SK-N-SH treated with all-trans-retinoic acid at 6 μM for 48 hours (cell line): ENCODE measurements around the gene RASGEF1C.

Experiments
- ATAC-seq: fragments of 200-7000 bp; cut with Tn5 transposase; 3 replicates; pipeline ENCODE4 v1.9.1; 2020; ENCODE audit warnings: mild to moderate bottlenecking, moderate library complexity
- ARNTL ChIP-seq: fragments of 450-650 bp; formaldehyde crosslinking; IDR thresholded peaks from 2 replicates; pipeline ENCODE4 v1.5.0; 2020; ENCODE audit warnings: low read depth, mild to moderate bottlenecking, moderate library complexity, borderline replicate concordance
- CSDC2 ChIP-seq: fragments of 250-450 bp; sonication (Bioruptor Pico); IDR thresholded peaks from 2 replicates; pipeline ENCODE4 v1.5.0; 2020; ENCODE audit warnings: mild to moderate bottlenecking, moderate library complexity
- ESRRG ChIP-seq: fragments of 250-450 bp; sonication (Bioruptor Pico); IDR thresholded peaks from 2 replicates; pipeline ENCODE4 v1.6.1; 2021; ENCODE audit warnings: mild to moderate bottlenecking
- GLIS3 ChIP-seq: fragments of 250-450 bp; sonication (Bioruptor Pico); IDR thresholded peaks from 2 replicates; pipeline ENCODE4 v1.5.0; 2020; ENCODE audit warnings: mild to moderate bottlenecking, moderate library complexity
- ISL1 ChIP-seq: fragments of 250-450 bp; sonication (Bioruptor Pico); IDR thresholded peaks from 2 replicates; pipeline ENCODE4 v2.1.2; 2022; ENCODE audit warnings: mild to moderate bottlenecking, moderate library complexity
- OSR1 ChIP-seq: fragments of 250-450 bp; sonication (Bioruptor Pico); IDR thresholded peaks from 2 replicates; pipeline ENCODE4 v1.8.0; 2022; ENCODE audit warnings: moderate library complexity, mild to moderate bottlenecking, inconsistent platforms
- PATZ1 ChIP-seq: fragments of 250-450 bp; sonication (Bioruptor Pico); IDR thresholded peaks from 2 replicates; pipeline ENCODE4 v1.8.0; 2020; ENCODE audit warnings: mild to moderate bottlenecking, moderate library complexity, borderline replicate concordance
- PPARA ChIP-seq: fragments of 250-450 bp; sonication (Bioruptor Pico); IDR thresholded peaks from 2 replicates; pipeline ENCODE4 v1.5.0; 2020; ENCODE audit warnings: mild to moderate bottlenecking, borderline replicate concordance
- RARB ChIP-seq: fragments of 250-450 bp; sonication (Bioruptor Pico); IDR thresholded peaks from 2 replicates; pipeline ENCODE4 v1.8.0; 2021; ENCODE audit warnings: mild to moderate bottlenecking, moderate library complexity
- SNAI2 ChIP-seq: fragments of 250-450 bp; sonication (Bioruptor Pico); IDR thresholded peaks from 2 replicates; pipeline ENCODE4 v1.5.0; 2020; ENCODE audit warnings: mild to moderate bottlenecking, moderate library complexity
- TCF4 ChIP-seq: fragments of 250-450 bp; sonication (Bioruptor Pico); IDR thresholded peaks from 2 replicates; pipeline ENCODE4 v1.8.0; 2021; ENCODE audit warnings: mild to moderate bottlenecking, moderate library complexity, borderline replicate concordance
- TOX ChIP-seq: fragments of 250-450 bp; sonication (Bioruptor Pico); IDR thresholded peaks from 2 replicates; pipeline ENCODE4 v1.8.0; 2021; ENCODE audit warnings: mild to moderate bottlenecking, moderate library complexity, borderline replicate concordance
- ZFP3 ChIP-seq: fragments of 250-450 bp; sonication (Bioruptor Pico); IDR thresholded peaks from 2 replicates; pipeline ENCODE4 v1.5.0; 2020; ENCODE audit warnings: mild to moderate bottlenecking, moderate library complexity
- ZFP30 ChIP-seq: fragments of 450-650 bp; formaldehyde crosslinking; IDR thresholded peaks from 2 replicates; pipeline ENCODE4 v1.5.0; 2022; ENCODE audit warnings: mild to moderate bottlenecking, moderate library complexity
- ZNF565 ChIP-seq: fragments of 450-650 bp; formaldehyde crosslinking; conservative IDR thresholded peaks from 2 replicates; pipeline ENCODE4 v1.5.0; 2020; ENCODE audit warnings: low read depth, mild to moderate bottlenecking, moderate library complexity
- ZNF70 ChIP-seq: fragments of 450-650 bp; formaldehyde crosslinking; IDR thresholded peaks from 2 replicates; pipeline ENCODE4 v1.5.0; 2020; ENCODE audit warnings: mild to moderate bottlenecking, moderate library complexity
- ZNF8 ChIP-seq: fragments of 450-650 bp; formaldehyde crosslinking; IDR thresholded peaks from 2 replicates; pipeline ENCODE4 v1.5.0; 2020; ENCODE audit warnings: mild to moderate bottlenecking, moderate library complexity
- TF ChIP-seq, protein P1 (sequence below): fragments of 250-450 bp; sonication (Bioruptor Pico); IDR thresholded peaks from 2 replicates; pipeline ENCODE4 v1.8.0; 2021; ENCODE audit warnings: low read depth, mild to moderate bottlenecking, moderate library complexity, borderline replicate concordance
- TF ChIP-seq, protein P2 (sequence below): fragments of 250-450 bp; sonication (Bioruptor Pico); IDR thresholded peaks from 2 replicates; pipeline ENCODE4 v1.5.1; 2020; ENCODE audit warnings: low read depth, mild to moderate bottlenecking, moderate library complexity
- TF ChIP-seq, protein P3 (sequence below): fragments of 250-450 bp; sonication (Bioruptor Pico); IDR thresholded peaks from 2 replicates; pipeline ENCODE4 v1.5.0; 2020; ENCODE audit warnings: mild to moderate bottlenecking, moderate library complexity
- TF ChIP-seq, protein P4 (sequence below): fragments of 250-450 bp; sonication (Bioruptor Pico); IDR thresholded peaks from 2 replicates; pipeline ENCODE4 v1.5.1; 2021; ENCODE audit warnings: mild to moderate bottlenecking, moderate library complexity

The RASGEF1C gene

GRCh38 chr5:180136630-180137381 lies 72.2 kb downstream of the RASGEF1C start (continued):
- TF ChIP-seq ZFP30 = no peak
- TF ChIP-seq ZNF565 = no peak

DNA sequence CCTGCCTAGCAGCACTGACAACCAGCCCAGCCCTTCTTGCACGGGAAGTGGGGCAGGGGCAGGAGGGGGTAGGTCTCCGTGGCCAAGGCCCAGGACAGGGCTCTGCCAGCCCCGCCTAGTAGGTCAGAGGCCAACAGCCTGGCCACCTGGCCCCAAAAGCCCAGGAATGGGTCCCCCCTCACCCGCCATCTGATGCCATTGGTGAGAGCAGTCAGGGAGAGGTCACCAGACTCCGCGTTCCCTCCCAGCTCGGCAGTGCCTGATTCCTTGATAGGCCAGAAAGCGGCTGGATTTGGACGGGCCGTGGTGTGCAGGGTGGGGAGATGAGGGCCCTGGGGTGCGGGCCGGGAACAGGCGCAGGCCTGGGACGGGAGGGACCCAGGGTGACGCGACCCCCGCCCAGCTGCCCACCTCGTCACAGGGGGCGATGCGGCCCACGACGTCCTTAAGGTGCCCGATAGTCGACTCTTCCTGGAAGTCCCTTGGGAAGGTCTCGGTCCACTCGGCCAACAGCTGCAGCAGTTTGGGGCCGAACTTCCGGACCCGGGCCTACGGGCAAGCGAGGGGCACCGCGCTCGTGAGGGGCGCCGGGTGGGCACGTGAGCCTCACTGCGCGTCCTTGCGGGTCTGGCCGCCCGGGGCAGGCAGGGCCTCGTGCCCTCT lies 72.9 kb downstream of the RASGEF1C start:
- no peak for TF ChIP-seq ZNF70 (CRISPR knock-in tag)
- TF ChIP-seq CSDC2 = no peak
- TF ChIP-seq ZFP3 = no peak
- no peak for TF ChIP-seq ZNF565
- TF ChIP-seq, protein P1, sequence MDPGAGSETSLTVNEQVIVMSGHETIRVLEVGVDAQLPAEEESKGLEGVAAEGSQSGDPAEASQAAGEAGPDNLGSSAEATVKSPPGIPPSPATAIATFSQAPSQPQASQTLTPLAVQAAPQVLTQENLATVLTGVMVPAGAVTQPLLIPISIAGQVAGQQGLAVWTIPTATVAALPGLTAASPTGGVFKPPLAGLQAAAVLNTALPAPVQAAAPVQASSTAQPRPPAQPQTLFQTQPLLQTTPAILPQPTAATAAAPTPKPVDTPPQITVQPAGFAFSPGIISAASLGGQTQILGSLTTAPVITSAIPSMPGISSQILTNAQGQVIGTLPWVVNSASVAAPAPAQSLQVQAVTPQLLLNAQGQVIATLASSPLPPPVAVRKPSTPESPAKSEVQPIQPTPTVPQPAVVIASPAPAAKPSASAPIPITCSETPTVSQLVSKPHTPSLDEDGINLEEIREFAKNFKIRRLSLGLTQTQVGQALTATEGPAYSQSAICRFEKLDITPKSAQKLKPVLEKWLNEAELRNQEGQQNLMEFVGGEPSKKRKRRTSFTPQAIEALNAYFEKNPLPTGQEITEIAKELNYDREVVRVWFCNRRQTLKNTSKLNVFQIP = no peak
- no peak for TF ChIP-seq ZNF8 (CRISPR knock-in tag)
- TF ChIP-seq TCF4 (CRISPR knock-in tag) = no peak
- TF ChIP-seq ARNTL (CRISPR knock-in tag) = no peak
- TF ChIP-seq, protein P2, sequence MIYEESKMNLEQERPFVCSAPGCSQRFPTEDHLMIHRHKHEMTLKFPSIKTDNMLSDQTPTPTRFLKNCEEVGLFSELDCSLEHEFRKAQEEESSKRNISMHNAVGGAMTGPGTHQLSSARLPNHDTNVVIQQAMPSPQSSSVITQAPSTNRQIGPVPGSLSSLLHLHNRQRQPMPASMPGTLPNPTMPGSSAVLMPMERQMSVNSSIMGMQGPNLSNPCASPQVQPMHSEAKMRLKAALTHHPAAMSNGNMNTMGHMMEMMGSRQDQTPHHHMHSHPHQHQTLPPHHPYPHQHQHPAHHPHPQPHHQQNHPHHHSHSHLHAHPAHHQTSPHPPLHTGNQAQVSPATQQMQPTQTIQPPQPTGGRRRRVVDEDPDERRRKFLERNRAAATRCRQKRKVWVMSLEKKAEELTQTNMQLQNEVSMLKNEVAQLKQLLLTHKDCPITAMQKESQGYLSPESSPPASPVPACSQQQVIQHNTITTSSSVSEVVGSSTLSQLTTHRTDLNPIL (CRISPR knock-in tag) = no peak
- TF ChIP-seq, protein P3, sequence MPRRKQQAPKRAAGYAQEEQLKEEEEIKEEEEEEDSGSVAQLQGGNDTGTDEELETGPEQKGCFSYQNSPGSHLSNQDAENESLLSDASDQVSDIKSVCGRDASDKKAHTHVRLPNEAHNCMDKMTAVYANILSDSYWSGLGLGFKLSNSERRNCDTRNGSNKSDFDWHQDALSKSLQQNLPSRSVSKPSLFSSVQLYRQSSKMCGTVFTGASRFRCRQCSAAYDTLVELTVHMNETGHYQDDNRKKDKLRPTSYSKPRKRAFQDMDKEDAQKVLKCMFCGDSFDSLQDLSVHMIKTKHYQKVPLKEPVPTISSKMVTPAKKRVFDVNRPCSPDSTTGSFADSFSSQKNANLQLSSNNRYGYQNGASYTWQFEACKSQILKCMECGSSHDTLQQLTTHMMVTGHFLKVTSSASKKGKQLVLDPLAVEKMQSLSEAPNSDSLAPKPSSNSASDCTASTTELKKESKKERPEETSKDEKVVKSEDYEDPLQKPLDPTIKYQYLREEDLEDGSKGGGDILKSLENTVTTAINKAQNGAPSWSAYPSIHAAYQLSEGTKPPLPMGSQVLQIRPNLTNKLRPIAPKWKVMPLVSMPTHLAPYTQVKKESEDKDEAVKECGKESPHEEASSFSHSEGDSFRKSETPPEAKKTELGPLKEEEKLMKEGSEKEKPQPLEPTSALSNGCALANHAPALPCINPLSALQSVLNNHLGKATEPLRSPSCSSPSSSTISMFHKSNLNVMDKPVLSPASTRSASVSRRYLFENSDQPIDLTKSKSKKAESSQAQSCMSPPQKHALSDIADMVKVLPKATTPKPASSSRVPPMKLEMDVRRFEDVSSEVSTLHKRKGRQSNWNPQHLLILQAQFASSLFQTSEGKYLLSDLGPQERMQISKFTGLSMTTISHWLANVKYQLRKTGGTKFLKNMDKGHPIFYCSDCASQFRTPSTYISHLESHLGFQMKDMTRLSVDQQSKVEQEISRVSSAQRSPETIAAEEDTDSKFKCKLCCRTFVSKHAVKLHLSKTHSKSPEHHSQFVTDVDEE = no peak
- no peak for TF ChIP-seq OSR1
- no peak for TF ChIP-seq TOX (CRISPR knock-in tag)
- TF ChIP-seq PATZ1 (CRISPR knock-in tag) = no peak
- TF ChIP-seq, protein P4, sequence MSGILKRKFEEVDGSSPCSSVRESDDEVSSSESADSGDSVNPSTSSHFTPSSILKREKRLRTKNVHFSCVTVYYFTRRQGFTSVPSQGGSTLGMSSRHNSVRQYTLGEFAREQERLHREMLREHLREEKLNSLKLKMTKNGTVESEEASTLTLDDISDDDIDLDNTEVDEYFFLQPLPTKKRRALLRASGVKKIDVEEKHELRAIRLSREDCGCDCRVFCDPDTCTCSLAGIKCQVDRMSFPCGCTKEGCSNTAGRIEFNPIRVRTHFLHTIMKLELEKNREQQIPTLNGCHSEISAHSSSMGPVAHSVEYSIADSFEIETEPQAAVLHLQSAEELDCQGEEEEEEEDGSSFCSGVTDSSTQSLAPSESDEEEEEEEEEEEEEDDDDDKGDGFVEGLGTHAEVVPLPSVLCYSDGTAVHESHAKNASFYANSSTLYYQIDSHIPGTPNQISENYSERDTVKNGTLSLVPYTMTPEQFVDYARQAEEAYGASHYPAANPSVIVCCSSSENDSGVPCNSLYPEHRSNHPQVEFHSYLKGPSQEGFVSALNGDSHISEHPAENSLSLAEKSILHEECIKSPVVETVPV (CRISPR knock-in tag) = no peak
- no peak for TF ChIP-seq RARB
- TF ChIP-seq ESRRG (CRISPR knock-in tag) = no peak
- ATAC-seq = no peak

GRCh38 chr5:180135128-180135955 lies 73.7 kb downstream of the RASGEF1C start:
- ATAC-seq = no peak
- TF ChIP-seq CSDC2 = no peak
- no peak for TF ChIP-seq GLIS3
- TF ChIP-seq TOX (CRISPR knock-in tag) = no peak
- no peak for TF ChIP-seq SNAI2
- no peak for TF ChIP-seq PPARA (CRISPR knock-in tag)
- TF ChIP-seq ARNTL (CRISPR knock-in tag) = no peak
- TF ChIP-seq ISL1 (CRISPR knock-in tag) = no peak
- no peak for TF ChIP-seq PATZ1 (CRISPR knock-in tag)
- TF ChIP-seq, protein P3 = no peak
